ENCODE data around the gene RAD51D. TPM values are rescaled to one million over a fixed set of nuclear protein-coding genes. Genes with fewer than 3 reads are reported as not detected.
"Not testable (repeated sequence)": the region's sequence is repeated elsewhere in the genome, so short reads cannot be mapped to it uniquely, and the experiment has no call there.

RAD51D gene
- total RNA-seq, 1 donor from 2014 or later = 16.9 TPM

GRCh38 chr17:35101036-35101435 lies 18.6 kb downstream of the RAD51D start:
- no peak for DNase-seq (ENCODE audit: low spot score)
- intact Hi-C loops (cut with DNase I) = no loop called here
- no peak for ATAC-seq

GRCh38 chr17:35099908-35100307 lies 19.8 kb downstream of the RAD51D start:
- ATAC-seq (no peak), DNase-seq (ENCODE audit: low spot score) (no peak)
- intact Hi-C loops (cut with DNase I) = loop anchor here (10.0 kb wide), 1 partner anchor 95 kb away; no protein-coding TSS in a partner anchor

- DNase-seq (ENCODE audit: low spot score) (no peak), ATAC-seq (no peak)
- intact Hi-C loops (cut with DNase I) = loop anchor here (10.0 kb wide), 1 partner anchor 93 kb away; no protein-coding TSS in a partner anchor
Measured at GRCh38 chr17:35097776-35098175, 21.9 kb downstream of the RAD51D start.

- ATAC-seq (no peak), DNase-seq (ENCODE audit: low spot score) (no peak)
- intact Hi-C loops (cut with DNase I) = loop anchor here (10.0 kb wide), 1 partner anchor 91 kb away; no protein-coding TSS in a partner anchor
Measured at GRCh38 chr17:35095741-35096140, 23.9 kb downstream of the RAD51D start.

GRCh38 chr17:35094902-35095301 lies 24.8 kb downstream of the RAD51D start:
- no peak for DNase-seq (ENCODE audit: low spot score)
- intact Hi-C loops (cut with DNase I) = loop anchor here (10.0 kb wide), 1 partner anchor 90 kb away; no protein-coding TSS in a partner anchor
- ATAC-seq = no peak

GRCh38 chr17:35090707-35091106 lies 29.0 kb downstream of the RAD51D start:
- DNase-seq (ENCODE audit: low spot score); ATAC-seq: not testable (repeated sequence)
- intact Hi-C loops (cut with DNase I) = loop anchor here (10.0 kb wide), 1 partner anchor 86 kb away; no protein-coding TSS in a partner anchor

- ATAC-seq (peak; percentile 43), DNase-seq (ENCODE audit: low spot score) (no peak)
- intact Hi-C loops (cut with DNase I) = loop anchor here (10.0 kb wide), 1 partner anchor 85 kb away; no protein-coding TSS in a partner anchor
Measured at GRCh38 chr17:35089586-35090296, 29.9 kb downstream of the RAD51D start.

GRCh38 chr17:35088881-35089585 lies 30.6 kb downstream of the RAD51D start:
- DNase-seq (ENCODE audit: low spot score) (peak; percentile 92), ATAC-seq (peak; percentile 96)
- intact Hi-C loops (cut with DNase I) = no loop called here

GRCh38 chr17:35088356-35088880 lies 31.2 kb downstream of the RAD51D start:
- intact Hi-C loops (cut with DNase I) = no loop called here
- ATAC-seq (peak; percentile 71), DNase-seq (ENCODE audit: low spot score) (peak; percentile 72)

- intact Hi-C loops (cut with DNase I) = no loop called here
- ATAC-seq (peak; percentile 35), DNase-seq (ENCODE audit: low spot score) (no peak)
Measured at GRCh38 chr17:35087731-35088355, 31.8 kb downstream of the RAD51D start.

- ATAC-seq = no peak
- DNase-seq (ENCODE audit: low spot score) = no peak
- intact Hi-C loops (cut with DNase I) = no loop called here
Measured at GRCh38 chr17:35086931-35087573, 32.6 kb downstream of the RAD51D start.

- intact Hi-C loops (cut with DNase I) = no loop called here
- DNase-seq (ENCODE audit: low spot score) (no peak), ATAC-seq (no peak)
Measured at GRCh38 chr17:35086164-35086563, 33.5 kb downstream of the RAD51D start.

- intact Hi-C loops (cut with DNase I) = no loop called here
- DNase-seq (ENCODE audit: low spot score) = no peak
- no peak for ATAC-seq
Measured at GRCh38 chr17:35084987-35085386, 34.7 kb downstream of the RAD51D start.

GRCh38 chr17:35083071-35083470 lies 36.6 kb downstream of the RAD51D start:
- ATAC-seq = no peak
- intact Hi-C loops (cut with DNase I) = no loop called here
- DNase-seq (ENCODE audit: low spot score) = no peak

GRCh38 chr17:35082073-35082657 lies 37.5 kb downstream of the RAD51D start:
- ATAC-seq = no peak
- intact Hi-C loops (cut with DNase I) = no loop called here

GRCh38 chr17:35081638-35082037 lies 38.0 kb downstream of the RAD51D start:
- no peak for DNase-seq (ENCODE audit: low spot score)
- intact Hi-C loops (cut with DNase I) = no loop called here
- ATAC-seq = no peak

More at GRCh38 chr17:35082073-35082657, 37.5 kb downstream of the RAD51D start:
- no peak for DNase-seq (ENCODE audit: low spot score)

- no peak for ATAC-seq
- intact Hi-C loops (cut with DNase I) = no loop called here
- DNase-seq (ENCODE audit: low spot score) = no peak
Measured at GRCh38 chr17:35080536-35080935, 39.1 kb downstream of the RAD51D start.

GRCh38 chr17:35079547-35080423 lies 39.9 kb downstream of the RAD51D start:
- no peak for ATAC-seq
- DNase-seq (ENCODE audit: low spot score) = no peak
- intact Hi-C loops (cut with DNase I) = no loop called here
